WI38 (cell line): ENCODE results near the gene LRRC8E.
"Not testable (repeated sequence)": the region's sequence is repeated elsewhere in the genome, so short reads cannot be mapped to it uniquely, and the experiment has no call there.

Experiments
- H3K4me3 ChIP-seq: 2 replicates; pipeline ENCODE4 v1.5.1; 2011; ENCODE audit warnings: low read depth, mild to moderate bottlenecking, control low read depth, low read length
- CTCF ChIP-seq: IDR thresholded peaks from 2 replicates; pipeline ENCODE4 v1.5.1; 2012; ENCODE audit warnings: low read depth, mild to moderate bottlenecking, control low read depth, low read length

Gene LRRC8E

GRCh38 chr19:7856109-7856591 is 32.2 kb upstream of the LRRC8E start:
- no peak overlapping the region for H3K4me3 ChIP-seq

GRCh38 chr19:7856679-7857663 is 31.3 kb upstream of the LRRC8E start:
- no peak for TF ChIP-seq CTCF
- no peak overlapping the region for H3K4me3 ChIP-seq

More at GRCh38 chr19:7856109-7856591, 32.2 kb upstream of the LRRC8E start:
- TF ChIP-seq CTCF = no peak

GRCh38 chr19:7857727-7858108 is 30.6 kb upstream of the LRRC8E start:
- no peak for TF ChIP-seq CTCF
- H3K4me3 ChIP-seq = no peak overlapping the region

- no peak for TF ChIP-seq CTCF
- H3K4me3 ChIP-seq = no peak overlapping the region
These were observed 30.1 kb upstream of the LRRC8E start for GRCh38 chr19:7858109-7858770.

- H3K4me3 ChIP-seq = not testable (repeated sequence)
These were observed 29.2 kb upstream of the LRRC8E start for GRCh38 chr19:7859087-7859486.

GRCh38 chr19:7859831-7860713 is 28.2 kb upstream of the LRRC8E start:
- TF ChIP-seq CTCF = no peak
- no peak overlapping the region for H3K4me3 ChIP-seq

GRCh38 chr19:7860714-7861618 is 27.3 kb upstream of the LRRC8E start:
- no peak for TF ChIP-seq CTCF

More at GRCh38 chr19:7860714-7861618, 27.3 kb upstream of the LRRC8E start:
- H3K4me3 ChIP-seq = no peak overlapping the region
